ENCODE results near the gene PHF5A. TPM values are rescaled to one million over a fixed set of nuclear protein-coding genes. Genes with fewer than 3 reads are reported as not detected.

The PHF5A gene
- total and polyA plus RNA-seq, 2 donors (not counting 3 experiments of a cell fraction or from before 2014, with no cell fraction given) = 61.1 to 63.7 TPM

DNA sequence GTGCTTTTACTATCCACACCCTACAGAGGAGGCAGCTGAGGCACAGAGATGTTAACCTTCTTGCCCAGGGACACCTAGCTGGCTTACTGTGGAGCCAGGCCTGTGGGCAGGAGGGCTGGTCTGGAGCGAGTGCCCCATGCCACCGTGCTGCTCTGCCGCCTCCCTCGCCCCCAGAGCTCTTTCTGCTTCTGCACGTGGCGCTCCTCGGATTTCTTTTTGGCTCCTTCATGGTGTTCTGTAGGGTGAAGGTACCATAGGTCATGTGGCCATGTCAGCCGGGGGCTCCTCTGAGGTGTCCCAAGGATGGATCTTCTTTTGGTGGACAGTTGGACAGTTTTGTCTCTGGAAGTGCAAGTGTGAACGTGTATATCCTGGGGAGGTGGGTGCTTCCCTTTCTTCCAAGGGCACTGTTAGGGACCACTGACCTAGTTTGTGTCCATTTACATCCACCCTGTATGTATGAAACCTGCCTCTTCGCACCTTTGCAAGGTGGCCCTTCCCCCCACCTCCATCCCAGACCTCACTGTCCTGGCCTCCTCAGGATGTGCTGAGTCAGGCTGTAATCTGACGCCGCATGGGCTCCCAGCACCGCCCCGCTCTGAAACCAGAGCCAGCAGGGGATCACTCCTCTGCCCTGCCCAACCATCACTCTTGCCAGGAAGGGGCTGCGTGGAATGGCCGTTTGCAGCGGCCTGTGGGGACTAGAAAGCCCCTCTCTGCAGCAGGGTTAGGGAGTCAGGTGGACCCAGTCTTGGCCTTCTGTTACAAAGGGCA is 44.1 kb upstream of the PHF5A start:
- Histone ChIP-seq H3K79me2 (ENCODE audit: control insufficient read depth, insufficient read depth, low read length) (no peaks in the 10 kb centered on the region), H2AFZ (ENCODE audit: low read depth, low read length) (no peak overlapping the region), H3K9me3 (replicated peaks; ENCODE audit: control insufficient read depth, insufficient read depth, low read length) (no peaks in the 10 kb centered on the region), H3K4me2 (ENCODE audit: insufficient read depth, low read length) (no peak overlapping the region), H4K20me1 (replicated peaks; ENCODE audit: control insufficient read depth, extremely low read depth, insufficient read depth, low read length) (no peaks in the 10 kb centered on the region), H3K27me3 (ENCODE audit: control insufficient read depth in 2 of 2, insufficient read depth in 2 of 2, low read length in 2 of 2) (no peaks in the 10 kb centered on the region), H3K4me3 (replicated peaks in 1 of 3; ENCODE audit: insufficient read depth in 1 of 3, low read depth in 1 of 3, low read length in 3 of 3) (no peak overlapping the region), H3K9me1 (replicated peaks; ENCODE audit: control insufficient read depth, extremely low read depth, insufficient read depth, low read length) (no peaks in the 10 kb centered on the region), H3K27ac (ENCODE audit: insufficient read depth, low read depth, low read length) (no peak overlapping the region), H3K4me1 (ENCODE audit: control insufficient read depth, extremely low read depth, insufficient read depth, low read length) (no peaks in the 10 kb centered on the region), H3K36me3 (ENCODE audit: control insufficient read depth in 2 of 2, extremely low read depth in 1 of 2, insufficient read depth in 2 of 2, low read length in 2 of 2) (peaks cover 0 to 25% of the 10 kb centered on the region in 2 experiments), H3K9ac (replicated peaks; ENCODE audit: extremely low read depth, insufficient read depth, low read length) (no peak overlapping the region)
- BruUV-seq (replicated peaks) = no TSS peak
- ChIA-PET CTCF (interaction anchor here (1.0 to 7.5 kb wide), 4 partner anchors 12 to 590 kb away, joined by 3 to 251 read pairs (median 7); no protein-coding TSS in a partner anchor), POLR2A (no interaction called here)
- FAIRE-seq = no peak
- DNase-seq (ENCODE audit: low read depth, low spot score) = no peak
- dilution Hi-C loops (cut with MboI; ENCODE audit: extremely low pct_ligation_motif_present, low sequenced_read_pairs) = no loop called here
- intact Hi-C loops (cut with micrococcal nuclease) = no loop called here
- TF ChIP-seq, protein P1, sequence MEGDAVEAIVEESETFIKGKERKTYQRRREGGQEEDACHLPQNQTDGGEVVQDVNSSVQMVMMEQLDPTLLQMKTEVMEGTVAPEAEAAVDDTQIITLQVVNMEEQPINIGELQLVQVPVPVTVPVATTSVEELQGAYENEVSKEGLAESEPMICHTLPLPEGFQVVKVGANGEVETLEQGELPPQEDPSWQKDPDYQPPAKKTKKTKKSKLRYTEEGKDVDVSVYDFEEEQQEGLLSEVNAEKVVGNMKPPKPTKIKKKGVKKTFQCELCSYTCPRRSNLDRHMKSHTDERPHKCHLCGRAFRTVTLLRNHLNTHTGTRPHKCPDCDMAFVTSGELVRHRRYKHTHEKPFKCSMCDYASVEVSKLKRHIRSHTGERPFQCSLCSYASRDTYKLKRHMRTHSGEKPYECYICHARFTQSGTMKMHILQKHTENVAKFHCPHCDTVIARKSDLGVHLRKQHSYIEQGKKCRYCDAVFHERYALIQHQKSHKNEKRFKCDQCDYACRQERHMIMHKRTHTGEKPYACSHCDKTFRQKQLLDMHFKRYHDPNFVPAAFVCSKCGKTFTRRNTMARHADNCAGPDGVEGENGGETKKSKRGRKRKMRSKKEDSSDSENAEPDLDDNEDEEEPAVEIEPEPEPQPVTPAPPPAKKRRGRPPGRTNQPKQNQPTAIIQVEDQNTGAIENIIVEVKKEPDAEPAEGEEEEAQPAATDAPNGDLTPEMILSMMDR (IDR thresholded peaks at IDR 0.05; ENCODE audit: extremely low read depth in 1 of 2, insufficient read depth in 1 of 2, low read depth in 1 of 2, low read length in 2 of 2) = no peak
- TF ChIP-seq JUN (IDR thresholded peaks at IDR 0.05; ENCODE audit: borderline replicate concordance, insufficient read depth, insufficient read length, low read depth) (no peak), MYC (IDR thresholded peaks at IDR 0.05; ENCODE audit: low read depth, low read length) (no peak), GATA2 (IDR thresholded peaks at IDR 0.05; ENCODE audit: insufficient read depth, insufficient read length, low read depth, low read length) (no peak), EZH2 (IDR thresholded peaks at IDR 0.05; ENCODE audit: borderline replicate concordance, low read depth, low read length, severe bottlenecking) (no peak), FOS (IDR thresholded peaks at IDR 0.05; ENCODE audit: borderline replicate concordance, insufficient read depth, low read length) (no peak)
- TF ChIP-seq, protein P2, sequence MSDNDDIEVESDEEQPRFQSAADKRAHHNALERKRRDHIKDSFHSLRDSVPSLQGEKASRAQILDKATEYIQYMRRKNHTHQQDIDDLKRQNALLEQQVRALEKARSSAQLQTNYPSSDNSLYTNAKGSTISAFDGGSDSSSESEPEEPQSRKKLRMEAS (IDR thresholded peaks at IDR 0.05; ENCODE audit: insufficient read depth, insufficient read length) = no peak

Data from endothelial cell of umbilical vein (primary cell).